ENCODE data around the gene PDCD4. TPM values are rescaled to one million over a fixed set of nuclear protein-coding genes. Genes with fewer than 3 reads are reported as not detected.

The PDCD4 gene
- total RNA-seq, 2 experiments from 2014 or later, result 83.3 to 95.6 TPM

- POLR2A ChIA-PET, result no interaction called here
- CTCF ChIA-PET, result no interaction called here
Measured at GRCh38 chr10:110840923-110841428, 30.8 kb upstream of the PDCD4 start.

GRCh38 chr10:110841767-110842267 lies 29.9 kb upstream of the PDCD4 start:
- POLR2A ChIA-PET, result no interaction called here
- CTCF ChIA-PET, result no interaction called here

GRCh38 chr10:110842326-110842904 lies 29.3 kb upstream of the PDCD4 start:
- CTCF ChIA-PET, result no interaction called here
- POLR2A ChIA-PET, result interaction anchor here (0.9 to 1.5 kb wide), 2 partner anchors 26 to 77 kb away, joined by 3 read pairs; partner anchors contain the start of genes BBIP1 and SHOC2

GRCh38 chr10:110843031-110843430 lies 28.7 kb upstream of the PDCD4 start:
- ChIA-PET CTCF (interaction anchor here (1.6 to 1.8 kb wide), 2 partner anchors 10 to 15 kb away, joined by 5 to 8 read pairs; no protein-coding TSS in a partner anchor), POLR2A (interaction anchor here (0.9 to 1.5 kb wide), 2 partner anchors 26 to 76 kb away, joined by 3 read pairs; partner anchors contain the start of genes BBIP1 and SHOC2)

GRCh38 chr10:110843796-110844616 lies 27.7 kb upstream of the PDCD4 start:
- POLR2A ChIA-PET, result interaction anchor here (1.5 kb wide), 1 partner anchor 75 kb away, joined by 3 read pairs; the partner anchor contains the start of genes BBIP1 and SHOC2

GRCh38 chr10:110844617-110844881 lies 27.2 kb upstream of the PDCD4 start:
- ChIA-PET POLR2A (no interaction called here), CTCF (interaction anchor here (1.3 to 1.8 kb wide), 4 partner anchors 9 to 38 kb away, joined by 3 to 8 read pairs (median 4); no protein-coding TSS in a partner anchor)

More at GRCh38 chr10:110843796-110844616, 27.7 kb upstream of the PDCD4 start:
- CTCF ChIA-PET, result interaction anchor here (1.3 to 1.8 kb wide), 4 partner anchors 9 to 37 kb away, joined by 3 to 8 read pairs (median 4); no protein-coding TSS in a partner anchor

GRCh38 chr10:110845192-110845755 lies 26.5 kb upstream of the PDCD4 start:
- ChIA-PET POLR2A (no interaction called here), CTCF (no interaction called here)

- ChIA-PET CTCF (interaction anchor here (0.7 to 1.1 kb wide), 2 partner anchors 9 to 228 kb away, joined by 3 read pairs; no protein-coding TSS in a partner anchor), POLR2A (interaction anchor here (0.8 kb wide), 1 partner anchor 17 kb away, joined by 3 read pairs; no protein-coding TSS in a partner anchor)
Measured at GRCh38 chr10:110845756-110846620, 25.7 kb upstream of the PDCD4 start.

GRCh38 chr10:110847374-110847773 lies 24.4 kb upstream of the PDCD4 start:
- ChIA-PET POLR2A (no interaction called here), CTCF (no interaction called here)

GRCh38 chr10:110848106-110848505 lies 23.6 kb upstream of the PDCD4 start:
- POLR2A ChIA-PET, result no interaction called here
- CTCF ChIA-PET, result no interaction called here

GRCh38 chr10:110850099-110850498 lies 21.6 kb upstream of the PDCD4 start:
- POLR2A ChIA-PET, result interaction anchor here (1.0 kb wide), 1 partner anchor 69 kb away, joined by 3 read pairs; the partner anchor contains the start of gene BBIP1
- CTCF ChIA-PET, result interaction anchor here (0.8 to 1.0 kb wide), 2 partner anchors 14 to 20 kb away, joined by 3 read pairs; no protein-coding TSS in a partner anchor

GRCh38 chr10:110851020-110851612 lies 20.6 kb upstream of the PDCD4 start:
- ChIA-PET POLR2A (no interaction called here), CTCF (interaction anchor here (0.8 to 1.5 kb wide), 3 partner anchors 13 to 20 kb away, joined by 3 to 4 read pairs (median 3); partner anchors contain the start of gene PDCD4)

GRCh38 chr10:110852255-110852896 lies 19.4 kb upstream of the PDCD4 start:
- CTCF ChIA-PET, result interaction anchor here (0.6 to 1.9 kb wide), 5 partner anchors 8 to 45 kb away, joined by 3 to 8 read pairs (median 3); no protein-coding TSS in a partner anchor

GRCh38 chr10:110852947-110853346 lies 18.8 kb upstream of the PDCD4 start:
- ChIA-PET POLR2A (no interaction called here), CTCF (interaction anchor here (1.0 to 1.9 kb wide), 3 partner anchors 9 to 13 kb away, joined by 3 to 8 read pairs (median 4); no protein-coding TSS in a partner anchor)

More at GRCh38 chr10:110852255-110852896, 19.4 kb upstream of the PDCD4 start:
- POLR2A ChIA-PET, result interaction anchor here (0.6 kb wide), 1 partner anchor 39 kb away, joined by 10 read pairs; no protein-coding TSS in a partner anchor

- POLR2A ChIA-PET, result no interaction called here
- CTCF ChIA-PET, result interaction anchor here (0.5 to 1.9 kb wide), 3 partner anchors 10 to 35 kb away, joined by 3 to 8 read pairs (median 4); no protein-coding TSS in a partner anchor
Measured at GRCh38 chr10:110853921-110854605, 17.7 kb upstream of the PDCD4 start.

- ChIA-PET POLR2A (interaction anchor here (0.6 kb wide), 1 partner anchor 9 kb away, joined by 3 read pairs; no protein-coding TSS in a partner anchor), CTCF (interaction anchor here (0.6 to 1.4 kb wide), 2 partner anchors 8 to 10 kb away, joined by 3 read pairs; no protein-coding TSS in a partner anchor)
Measured at GRCh38 chr10:110857265-110858171, 14.2 kb upstream of the PDCD4 start.
